Lung (tissue), 12 donors: ENCODE data around the gene NUFIP1. TPM values are rescaled to one million over a fixed set of nuclear protein-coding genes. Genes with fewer than 3 reads are reported as not detected.

ENCODE experiments used
- ATAC-seq: fragments of 200-7000 bp; cut with Tn5 transposase; one replicate; pipeline ENCODE4 v1.9.1; 2020; ENCODE audit warnings: moderate number of reproducible peaks; ENCODE audit not compliant: insufficient read depth, low FRiP score
- DNase-seq, 3 donors: peaks; one replicate each; pipeline ENCODE4 v3.0.0-alpha.2; 2013 to 2017
- H3K27ac ChIP-seq, 2 donors: one replicate each; pipeline ENCODE4 v1.5.1; 2013; ENCODE audit warnings: mild to moderate bottlenecking in 2 of 2, moderate library complexity in 2 of 2, control low read depth in 1 of 2, inconsistent platforms in 1 of 2, low read depth in 1 of 2, low read length in 1 of 2
- H3K27me3 ChIP-seq, 3 donors: one replicate each; pipeline ENCODE4 v1.5.1; 2013; ENCODE audit warnings: low read length in 2 of 3; ENCODE audit not compliant: control insufficient read depth in 3 of 3, insufficient read depth in 3 of 3
- H3K36me3 ChIP-seq, 4 donors: one replicate each; pipeline ENCODE4 v1.5.1; 2013; ENCODE audit warnings: low read length in 4 of 4, mild to moderate bottlenecking in 1 of 4, moderate library complexity in 1 of 4; ENCODE audit not compliant: control insufficient read depth in 4 of 4, insufficient read depth in 4 of 4
- H3K4me1 ChIP-seq, 5 donors: one replicate each; pipeline ENCODE4 v1.5.1; 2013; ENCODE audit warnings: low read length in 5 of 5, mild to moderate bottlenecking in 2 of 5, moderate library complexity in 1 of 5; ENCODE audit not compliant: control insufficient read depth in 5 of 5, insufficient read depth in 5 of 5
- H3K4me3 ChIP-seq: one replicate; pipeline ENCODE4 v1.5.1; 2013; ENCODE audit warnings: mild to moderate bottlenecking, control low read depth, moderate library complexity
- H3K9ac ChIP-seq, 2 donors: one replicate each; pipeline ENCODE4 v1.5.1; 2013; ENCODE audit warnings: low read length in 2 of 2, control low read depth in 1 of 2; ENCODE audit not compliant: insufficient read depth in 1 of 2
- H3K9me3 ChIP-seq, 4 donors: one replicate each; pipeline ENCODE4 v1.5.1; 2013; ENCODE audit warnings: low read length in 3 of 4, mild to moderate bottlenecking in 1 of 4, moderate library complexity in 1 of 4; ENCODE audit not compliant: control insufficient read depth in 4 of 4, insufficient read depth in 3 of 4
- WGBS, 2 donors: extraction: QIAGEN DNeasy Blood & Tissue Kit; methylation state at CpG; one replicate each; pipeline ENCODE4 v1.1.7; 2013; 5-methylcytosine and 5-hydroxymethylcytosine counted together
- polyA plus RNA-seq, 2 donors: library from polyadenylated mRNA; stranded (reverse); fragments of 200-250 nt; gene quantifications; one replicate each; pipeline ENCODE4 v1.2.1, GENCODE V29; 2013
- total RNA-seq, 2 donors: library from RNA; depleted of rRNA in 1 of 2; stranded (reverse); fragments of >200 nt in 1 of 2; gene quantifications; one replicate each; pipeline ENCODE4 v1.2.1, GENCODE V29; 2014 to 2021
- TF ChIP-seq, protein P1 (sequence below): IDR thresholded peaks from 2 replicates; pipeline ENCODE4 v1.5.1; 2012; ENCODE audit warnings: mild to moderate bottlenecking; ENCODE audit errors: control extremely low read depth, extremely low read depth
- donor health status: control.
- donor health status: control.
- donor health status: Bipolar disorder and iron deficiency.
- donor health status: healthy.
- donor health status: DM: yes; HTN: yes; CAD: no.

Gene NUFIP1
- total and polyA plus RNA-seq, 4 donors, result 2.9 to 5.0 (median 3.5) TPM

DNA sequence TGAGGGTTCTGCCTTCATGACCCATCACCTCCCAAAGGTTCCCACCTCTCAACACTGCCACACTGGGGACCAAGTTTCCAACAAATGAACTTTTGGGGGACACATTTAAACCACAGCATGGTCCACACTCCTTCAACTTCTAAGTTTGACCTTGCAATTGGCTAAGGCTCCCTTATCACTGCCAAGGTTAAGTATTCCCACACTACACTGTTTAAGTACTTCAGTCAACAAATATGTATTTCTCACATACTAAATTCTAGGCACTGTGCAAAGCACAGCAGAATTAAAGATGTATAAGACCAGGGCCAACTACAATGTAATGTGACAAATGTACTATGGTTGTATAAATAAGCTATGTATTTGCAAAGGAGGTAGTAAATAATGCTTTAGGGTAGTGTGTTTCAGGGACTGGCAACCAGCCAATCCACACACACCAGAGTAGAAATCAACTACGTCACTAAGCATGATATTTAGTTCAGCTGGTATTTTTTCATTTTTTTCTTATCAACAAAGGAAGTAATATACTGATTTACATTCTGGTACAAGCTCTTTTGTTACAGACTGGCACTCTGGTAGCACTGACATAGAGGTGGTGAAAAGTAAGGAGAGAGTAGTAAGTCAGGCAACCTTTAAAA lies 12.2 kb downstream of the NUFIP1 start:
- Histone ChIP-seq H3K4me3 (no peak overlapping the region), H3K9ac (no peak overlapping the region), H3K36me3 (peaks cover 2 to 32% (median 17%) of the 10 kb centered on the region in 4 donors), H3K27me3 (no peaks in the 10 kb centered on the region), H3K9me3 (no peaks in the 10 kb centered on the region), H3K27ac (no peak overlapping the region), H3K4me1 (peaks cover 0 to 5% (median 0%) of the 10 kb centered on the region in 5 donors)
- DNase-seq (peak in 2 of 3 donors; percentile 27 to 33), ATAC-seq (no peak)
- WGBS, 2 donors, result 64 to 66% methylated on average over 1 of the region's 1 CpG
- TF ChIP-seq, protein P1, sequence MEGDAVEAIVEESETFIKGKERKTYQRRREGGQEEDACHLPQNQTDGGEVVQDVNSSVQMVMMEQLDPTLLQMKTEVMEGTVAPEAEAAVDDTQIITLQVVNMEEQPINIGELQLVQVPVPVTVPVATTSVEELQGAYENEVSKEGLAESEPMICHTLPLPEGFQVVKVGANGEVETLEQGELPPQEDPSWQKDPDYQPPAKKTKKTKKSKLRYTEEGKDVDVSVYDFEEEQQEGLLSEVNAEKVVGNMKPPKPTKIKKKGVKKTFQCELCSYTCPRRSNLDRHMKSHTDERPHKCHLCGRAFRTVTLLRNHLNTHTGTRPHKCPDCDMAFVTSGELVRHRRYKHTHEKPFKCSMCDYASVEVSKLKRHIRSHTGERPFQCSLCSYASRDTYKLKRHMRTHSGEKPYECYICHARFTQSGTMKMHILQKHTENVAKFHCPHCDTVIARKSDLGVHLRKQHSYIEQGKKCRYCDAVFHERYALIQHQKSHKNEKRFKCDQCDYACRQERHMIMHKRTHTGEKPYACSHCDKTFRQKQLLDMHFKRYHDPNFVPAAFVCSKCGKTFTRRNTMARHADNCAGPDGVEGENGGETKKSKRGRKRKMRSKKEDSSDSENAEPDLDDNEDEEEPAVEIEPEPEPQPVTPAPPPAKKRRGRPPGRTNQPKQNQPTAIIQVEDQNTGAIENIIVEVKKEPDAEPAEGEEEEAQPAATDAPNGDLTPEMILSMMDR, result no peak

DNA sequence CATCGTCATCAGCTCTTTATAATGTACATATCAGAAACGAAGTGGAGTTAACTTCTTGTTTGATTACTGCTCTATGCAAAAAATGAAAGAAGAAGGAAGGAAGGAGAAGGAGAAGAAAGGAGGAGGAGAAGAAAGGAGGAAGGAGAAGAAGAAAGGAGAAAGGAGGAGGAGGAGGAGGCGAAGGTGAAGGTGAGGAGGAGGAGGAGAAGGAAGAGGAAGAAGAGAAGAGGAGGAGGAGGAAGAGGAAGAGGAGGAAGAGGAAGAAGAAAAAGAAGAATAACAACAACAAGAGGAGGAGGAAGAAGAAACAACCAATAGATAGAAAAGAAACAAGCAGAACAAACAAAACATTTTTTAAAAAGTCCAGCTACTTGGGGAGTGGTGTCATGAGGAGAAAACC lies 13.1 kb downstream of the NUFIP1 start:
- no peak overlapping the region for H3K9ac ChIP-seq
- no peak overlapping the region for H3K27ac ChIP-seq
- H3K36me3 ChIP-seq, result peaks cover 5 to 32% (median 17%) of the 10 kb centered on the region in 4 donors

DNA sequence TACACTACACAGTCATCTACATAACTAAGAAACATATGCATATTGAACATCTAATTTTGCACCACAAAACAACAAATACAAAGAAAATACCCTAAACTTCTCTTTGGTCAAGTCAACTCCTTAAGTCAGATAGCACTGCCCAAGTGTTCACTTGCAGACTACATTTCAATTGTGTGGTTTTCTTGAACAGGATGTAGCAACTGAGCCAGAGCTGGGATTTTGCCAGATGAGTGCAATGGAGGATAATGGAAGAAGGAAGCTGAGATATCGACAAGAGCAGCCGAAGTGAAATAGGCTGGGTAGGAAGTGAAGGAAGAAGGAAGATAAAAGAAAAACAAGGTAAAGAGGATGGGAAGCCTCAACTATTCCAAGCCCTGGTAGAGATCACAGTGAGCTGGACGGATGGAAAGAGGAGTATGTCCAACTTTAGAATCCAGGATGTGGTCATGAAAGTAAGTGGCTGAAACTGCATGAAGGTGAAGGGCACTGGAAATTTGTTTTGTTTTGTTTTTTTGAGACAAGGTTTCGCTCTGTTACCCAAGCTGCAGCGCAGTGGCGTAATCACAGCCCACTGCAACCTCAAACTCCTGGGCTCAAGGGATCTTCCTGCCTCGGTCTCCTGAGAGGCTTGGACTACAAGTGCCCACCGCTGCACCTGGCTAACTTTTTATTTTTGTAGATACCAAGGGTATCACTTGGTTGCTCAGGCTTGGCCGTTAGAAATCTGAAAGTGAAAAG lies 15.0 kb downstream of the NUFIP1 start:
- H3K4me1 ChIP-seq, result peaks cover 0 to 5% (median 0%) of the 10 kb centered on the region in 5 donors
- H3K27me3 ChIP-seq, result no peaks in the 10 kb centered on the region
- H3K36me3 ChIP-seq, result peaks cover 3 to 23% (median 9%) of the 10 kb centered on the region in 4 donors
- no peak overlapping the region for H3K4me3 ChIP-seq
- peak in 2 of 3 donors; percentile 26 to 60 for DNase-seq
- H3K9ac ChIP-seq, result no peak overlapping the region
- WGBS, 2 donors, result 41 to 57% methylated on average over 9 of the region's 9 CpGs
- TF ChIP-seq, protein P1, result no peak
- no peak overlapping the region for H3K27ac ChIP-seq
- peak; percentile 42 for ATAC-seq
- no peaks in the 10 kb centered on the region for H3K9me3 ChIP-seq

More for the DNA sequence above, 13.1 kb downstream of the NUFIP1 start:
- DNase-seq (no peak), ATAC-seq (no peak)
- TF ChIP-seq, protein P1, result no peak
- Histone ChIP-seq H3K27me3 (no peaks in the 10 kb centered on the region), H3K9me3 (no peaks in the 10 kb centered on the region), H3K4me1 (peaks cover 0 to 5% (median 0%) of the 10 kb centered on the region in 5 donors), H3K4me3 (no peak overlapping the region)
- WGBS, 2 donors, result 74 to 83% methylated on average over 3 of the region's 3 CpGs
